ENCODE measurements around the gene NFATC4.

NFATC4 gene

DNA sequence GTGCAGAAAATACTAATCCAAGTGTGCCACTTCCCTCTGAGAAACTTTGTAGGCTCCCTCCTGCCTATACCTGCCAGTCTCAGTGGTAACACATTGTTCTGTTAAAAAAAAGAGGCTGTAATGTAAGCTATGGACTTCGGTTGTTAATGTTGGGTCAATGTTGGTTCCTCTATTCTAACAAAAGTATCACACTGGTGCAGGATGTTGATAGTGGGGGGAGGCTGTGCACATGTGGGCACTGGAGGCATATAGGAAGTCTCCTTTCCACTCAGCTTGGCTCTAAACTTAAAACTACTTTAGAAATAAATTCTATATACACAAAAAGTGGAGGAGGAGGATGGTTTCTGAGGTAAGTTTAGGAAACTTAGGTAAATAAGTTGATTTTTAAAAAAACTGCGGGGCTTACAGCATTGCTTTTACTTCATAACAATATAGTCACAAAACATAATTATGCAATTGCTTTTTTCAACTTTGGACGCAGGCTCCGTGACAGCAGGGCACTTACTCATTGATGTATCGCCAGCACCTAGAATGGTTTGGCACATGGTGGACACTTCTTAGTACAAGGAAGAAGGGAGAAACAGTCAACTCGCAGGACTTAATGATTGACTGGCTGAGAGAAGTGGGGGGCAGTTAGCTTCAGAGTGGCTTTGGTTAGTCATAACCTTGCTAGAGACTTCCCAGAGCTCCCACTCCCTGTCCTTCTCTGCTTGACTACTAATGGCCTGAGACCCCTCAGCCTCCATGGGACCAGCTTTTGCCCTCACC is 22.9 kb downstream of the NFATC4 start:
- no peak for DNase-seq

DNA sequence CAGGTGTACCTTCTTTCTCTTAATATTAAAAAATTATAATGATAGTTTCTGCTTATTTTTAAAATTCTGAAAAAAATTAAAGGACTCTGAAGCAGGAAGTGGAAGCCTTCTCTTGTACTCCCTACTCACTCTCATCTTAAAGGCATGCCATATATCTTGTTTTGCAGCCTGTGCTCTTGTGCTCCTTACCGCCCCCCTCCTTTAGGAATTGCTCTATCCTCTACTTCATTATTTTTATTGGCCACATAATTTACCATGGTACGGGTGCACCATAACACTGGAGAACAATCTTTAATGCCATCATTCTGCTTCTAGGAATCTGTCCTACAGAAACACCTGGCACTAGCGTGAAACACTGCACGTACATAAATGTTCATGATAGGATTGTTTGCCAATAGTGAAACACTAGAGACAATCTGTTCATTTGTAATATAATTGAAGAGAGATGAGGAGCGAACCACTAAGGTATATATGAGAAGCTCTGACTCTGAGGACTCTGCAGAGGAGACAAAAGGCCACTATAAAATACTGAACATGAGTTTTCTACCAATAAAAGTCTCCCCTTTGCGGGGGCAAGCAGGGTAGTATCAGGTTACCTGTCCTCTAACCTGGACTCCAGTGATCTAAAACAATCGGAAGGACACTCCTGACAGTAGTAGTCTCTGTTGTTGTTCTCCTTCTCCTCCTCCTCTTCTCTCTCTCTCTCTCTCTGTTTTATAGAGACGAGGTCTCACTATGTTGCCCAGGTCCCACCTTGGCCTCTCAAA is 24.5 kb downstream of the NFATC4 start:
- DNase-seq, result peak; percentile 63

DNA sequence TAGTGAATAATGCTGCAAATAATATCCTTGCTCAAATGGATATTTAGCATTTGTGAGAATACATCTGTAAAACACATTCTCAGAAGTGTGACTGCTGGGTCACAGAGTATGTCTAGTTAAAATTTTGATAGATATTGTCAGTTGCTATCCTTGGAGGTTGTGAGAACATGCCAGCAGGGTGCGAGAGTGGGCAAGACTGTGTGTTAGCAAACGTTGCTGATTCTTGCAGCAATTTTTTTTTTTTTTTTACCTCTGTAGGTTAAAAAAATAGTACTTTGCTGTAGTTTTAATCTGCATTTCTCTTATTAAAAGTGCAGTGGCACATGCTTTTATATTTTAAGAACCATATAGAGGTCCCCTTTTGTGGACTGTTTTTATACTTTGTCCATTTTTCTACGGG is 26.3 kb downstream of the NFATC4 start:
- peak; percentile 20 for DNase-seq

DNA sequence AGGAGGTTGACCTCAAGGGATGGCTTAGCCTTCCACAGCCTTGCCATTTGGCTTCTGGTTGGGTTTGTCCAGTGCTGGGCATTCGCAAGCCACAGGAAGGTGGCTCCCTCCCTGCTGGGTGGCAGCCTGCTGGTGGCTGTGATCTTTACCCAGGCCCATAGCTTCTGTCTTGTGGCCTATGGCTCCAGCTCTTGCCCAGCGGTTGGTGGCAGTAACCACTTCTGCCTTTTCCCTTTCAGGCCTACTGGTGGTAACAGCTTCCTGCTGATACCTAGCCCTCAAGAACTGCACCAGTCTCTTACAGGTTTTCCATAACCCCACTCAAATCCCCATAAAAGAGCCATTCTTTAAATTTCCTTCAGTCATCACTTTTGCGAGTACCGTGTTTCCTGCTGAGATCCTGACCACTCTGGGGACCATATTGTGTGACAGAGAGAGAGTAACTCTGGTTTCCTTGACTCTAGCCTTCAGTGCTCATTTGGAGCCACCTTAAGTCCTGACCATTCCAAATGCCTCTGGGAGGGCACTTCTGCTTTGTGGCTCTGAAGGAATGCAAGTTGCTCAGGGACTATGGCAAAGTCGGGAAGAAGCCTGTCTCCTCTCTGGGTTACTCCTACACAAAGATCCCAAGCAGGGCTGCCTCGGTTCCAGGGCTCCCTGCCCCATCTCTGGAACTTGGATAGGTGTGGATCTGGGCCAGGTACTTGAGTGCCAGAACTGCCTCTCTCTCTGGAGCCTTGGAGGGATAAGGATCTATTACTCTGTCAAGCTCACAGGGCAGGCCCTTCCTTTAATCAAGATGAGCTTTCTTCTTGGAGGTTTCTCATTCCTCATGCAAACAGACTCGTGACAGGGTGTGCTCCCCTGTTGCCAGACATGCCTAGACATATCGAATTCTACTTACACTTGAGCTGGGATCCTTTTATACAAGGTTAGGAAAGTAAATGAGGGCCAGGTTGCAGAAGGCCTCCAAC is 27.9 kb downstream of the NFATC4 start:
- no peak for DNase-seq

DNA sequence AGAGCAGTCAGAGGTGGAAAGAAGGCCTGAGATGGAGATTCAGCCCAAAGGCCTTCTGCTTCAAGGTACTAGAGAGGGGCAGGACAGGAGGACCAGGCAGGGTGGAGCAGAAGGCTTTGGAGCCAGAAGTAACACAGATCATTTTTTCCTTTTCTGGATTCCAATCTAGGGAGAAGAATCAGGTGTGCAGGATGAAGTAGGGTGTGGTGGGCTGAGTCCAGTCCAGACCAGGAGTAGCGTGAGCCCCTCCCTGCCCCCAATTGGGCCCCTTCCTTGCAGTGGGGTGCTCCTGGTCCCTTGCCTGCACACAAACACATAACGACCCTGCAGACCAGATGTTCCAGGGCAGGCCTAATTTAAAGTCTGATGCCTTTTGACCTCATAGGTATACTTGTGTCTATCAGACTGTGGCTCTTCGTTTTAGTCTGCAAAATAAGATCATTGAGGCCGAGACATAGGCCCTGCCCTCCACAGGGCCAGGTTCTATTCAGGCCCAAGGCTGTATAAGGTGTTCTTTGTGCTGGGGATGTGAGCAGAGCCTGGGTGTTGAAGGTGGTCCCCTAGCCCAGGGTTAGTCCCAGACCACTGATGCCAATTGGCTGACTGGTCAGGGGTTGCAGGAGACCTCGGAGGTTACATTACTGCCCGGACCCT is 29.8 kb downstream of the NFATC4 start:
- DNase-seq, result no peak

DNA sequence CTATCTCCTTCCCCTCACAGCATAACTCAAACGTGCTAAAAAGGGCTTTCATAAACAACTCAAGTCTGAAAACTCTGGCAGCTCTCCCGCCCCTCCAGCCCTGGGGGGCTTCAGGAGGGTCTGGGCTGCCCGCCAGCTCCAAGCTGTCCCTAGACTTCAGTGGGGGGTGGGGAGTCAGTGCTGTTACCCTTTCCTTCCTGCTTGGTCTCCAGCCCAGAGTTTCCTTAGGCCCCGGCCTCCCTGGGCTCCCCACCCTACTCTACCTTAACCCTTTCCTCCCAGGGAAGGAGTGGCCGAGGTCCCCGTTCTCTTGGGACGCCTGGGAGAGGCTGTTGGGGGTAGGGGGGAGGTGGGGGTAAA is 30.3 kb downstream of the NFATC4 start:
- no peak for DNase-seq

DNA sequence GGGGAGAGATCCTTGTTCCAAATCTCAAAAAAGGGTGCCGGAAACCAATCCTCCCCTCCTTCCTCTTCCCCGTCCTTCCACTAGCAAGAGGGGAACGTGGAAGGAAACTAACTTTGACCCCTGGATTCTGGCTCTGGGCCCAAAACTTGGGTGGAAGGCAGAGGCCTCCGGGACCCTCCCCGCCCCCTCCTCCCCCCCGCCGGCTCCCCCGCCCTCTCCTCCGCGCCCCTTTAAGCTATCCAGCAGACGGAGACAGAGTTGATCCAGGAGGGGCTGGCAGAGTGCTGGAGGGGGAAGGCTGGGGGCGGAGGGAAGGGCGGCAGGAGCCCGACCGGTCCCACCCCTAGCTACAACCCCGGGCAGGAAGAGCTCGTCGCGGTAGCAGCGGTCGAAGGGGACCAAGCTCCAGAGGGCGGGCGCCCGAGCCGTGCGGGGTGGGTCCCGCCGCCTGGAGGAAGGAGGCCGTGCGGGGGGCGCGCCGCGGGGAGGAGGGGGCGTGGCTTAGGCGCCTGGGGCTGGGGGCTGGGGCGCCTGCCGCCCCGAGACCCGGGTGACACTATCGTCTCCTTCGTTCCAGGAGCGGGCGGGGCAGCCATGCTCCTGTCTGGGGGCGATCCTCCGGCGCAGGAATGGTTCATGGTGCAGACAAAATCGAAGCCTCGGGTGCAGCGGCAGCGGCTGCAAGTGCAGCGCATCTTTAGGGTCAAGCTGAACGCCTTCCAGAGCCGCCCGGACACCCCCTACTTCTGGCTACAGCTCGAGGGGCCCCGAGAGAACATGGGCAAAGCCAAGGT is 30.9 kb downstream of the NFATC4 start, which contains the start of gene NYNRIN:
NYNRIN (plus strand) TSS at position 351 of the 794 bp plus-strand sequence; CDS start at position 595, 244 bp downstream.
- no peak for DNase-seq

DNA sequence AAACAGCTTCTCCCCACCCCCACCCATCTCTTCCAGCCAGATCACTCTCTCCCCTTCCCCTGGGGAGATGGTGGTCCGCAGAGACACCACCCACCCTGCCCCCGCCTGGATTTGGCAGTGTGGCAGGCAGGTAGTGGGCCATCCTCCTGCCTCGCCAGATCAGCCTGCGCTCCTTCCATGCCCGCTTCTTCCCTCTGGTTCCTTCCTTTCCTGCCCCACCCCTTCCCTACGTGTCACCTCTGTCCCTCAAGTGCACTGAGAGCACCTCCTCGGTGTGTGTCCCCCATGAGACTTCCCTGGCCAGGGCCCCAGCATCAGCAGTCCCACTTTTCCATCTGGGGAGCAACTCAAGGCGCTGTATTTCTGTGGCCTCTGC is 31.5 kb downstream of the NFATC4 start:
- no peak for DNase-seq

DNA sequence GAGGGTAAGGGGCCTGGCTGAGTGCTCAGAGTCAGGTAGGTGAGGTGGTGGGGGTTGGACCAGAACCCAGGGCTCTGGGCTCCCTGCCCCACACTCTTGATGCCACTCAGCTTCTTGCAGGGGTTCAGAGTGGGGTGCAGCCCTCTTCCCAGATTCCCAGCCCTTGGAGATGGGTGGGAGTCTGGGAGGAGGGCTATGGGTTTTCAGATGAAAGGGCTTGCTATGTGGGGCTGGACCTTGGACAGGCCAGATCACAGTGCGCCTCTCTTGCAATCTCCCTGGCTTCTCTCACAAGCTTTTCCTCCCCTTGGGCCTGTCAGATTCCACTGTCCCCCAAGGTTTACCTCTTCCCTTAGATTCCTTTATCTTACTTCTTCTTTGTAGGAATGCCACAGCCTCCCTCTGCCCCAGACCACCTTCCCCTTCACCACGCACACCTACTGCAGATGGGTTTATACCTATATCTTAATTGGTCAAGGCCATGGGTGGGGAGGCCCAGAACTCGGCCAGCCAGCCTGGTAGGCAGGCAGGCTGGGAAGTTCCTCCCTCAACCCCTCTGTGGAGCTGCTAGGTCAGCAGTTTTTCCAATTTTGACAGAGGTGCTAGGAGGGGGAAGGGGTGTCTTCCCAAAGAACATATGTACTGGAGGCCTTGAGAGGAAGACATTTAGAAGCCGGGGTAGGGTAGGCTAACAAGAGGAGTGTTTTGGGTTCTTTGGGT is 32.2 kb downstream of the NFATC4 start:
- DNase-seq, result no peak

DNA sequence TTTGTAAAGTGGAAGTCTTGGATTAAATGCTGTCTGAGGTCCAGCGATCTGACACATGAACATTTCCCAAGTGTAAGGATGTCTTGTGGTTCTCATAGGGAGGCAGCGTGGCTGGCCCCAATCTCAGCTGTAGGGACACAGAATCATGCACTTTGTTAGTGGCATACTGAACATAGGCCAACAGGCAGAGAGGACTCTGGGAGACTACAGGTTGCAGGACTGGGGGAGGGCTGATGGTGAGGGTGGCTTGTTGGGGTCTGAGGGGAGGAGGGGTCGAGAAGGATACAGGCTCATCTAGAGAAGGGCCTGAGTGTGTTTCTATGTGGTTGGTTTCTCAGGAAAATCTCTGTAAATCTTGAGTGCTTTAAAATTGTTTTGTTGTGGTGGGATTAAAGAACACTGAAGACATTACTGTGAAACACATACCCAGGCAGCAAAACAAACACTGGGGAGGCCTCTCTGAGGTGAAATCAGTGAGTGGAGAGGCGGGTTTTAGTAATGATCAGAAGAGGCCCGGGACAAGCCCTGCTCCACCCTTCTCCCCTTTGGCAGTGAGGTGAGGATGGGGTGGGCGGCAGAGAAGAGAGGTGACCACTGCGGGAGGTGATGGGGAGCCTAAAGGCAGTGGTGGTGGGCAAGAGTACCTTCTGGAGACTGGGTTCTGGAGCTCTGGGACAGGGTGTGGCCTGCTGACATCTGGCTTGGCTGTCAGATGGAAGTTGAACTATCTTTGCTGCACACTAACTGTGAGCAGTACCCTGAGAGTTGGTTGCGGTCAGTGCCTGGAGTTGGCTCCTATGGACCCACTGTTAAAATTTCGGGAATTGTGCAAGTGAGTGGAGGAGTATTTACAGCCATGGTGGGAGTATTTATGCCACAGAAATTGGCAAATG is 34.1 kb downstream of the NFATC4 start:
- DNase-seq, result no peak

DNA sequence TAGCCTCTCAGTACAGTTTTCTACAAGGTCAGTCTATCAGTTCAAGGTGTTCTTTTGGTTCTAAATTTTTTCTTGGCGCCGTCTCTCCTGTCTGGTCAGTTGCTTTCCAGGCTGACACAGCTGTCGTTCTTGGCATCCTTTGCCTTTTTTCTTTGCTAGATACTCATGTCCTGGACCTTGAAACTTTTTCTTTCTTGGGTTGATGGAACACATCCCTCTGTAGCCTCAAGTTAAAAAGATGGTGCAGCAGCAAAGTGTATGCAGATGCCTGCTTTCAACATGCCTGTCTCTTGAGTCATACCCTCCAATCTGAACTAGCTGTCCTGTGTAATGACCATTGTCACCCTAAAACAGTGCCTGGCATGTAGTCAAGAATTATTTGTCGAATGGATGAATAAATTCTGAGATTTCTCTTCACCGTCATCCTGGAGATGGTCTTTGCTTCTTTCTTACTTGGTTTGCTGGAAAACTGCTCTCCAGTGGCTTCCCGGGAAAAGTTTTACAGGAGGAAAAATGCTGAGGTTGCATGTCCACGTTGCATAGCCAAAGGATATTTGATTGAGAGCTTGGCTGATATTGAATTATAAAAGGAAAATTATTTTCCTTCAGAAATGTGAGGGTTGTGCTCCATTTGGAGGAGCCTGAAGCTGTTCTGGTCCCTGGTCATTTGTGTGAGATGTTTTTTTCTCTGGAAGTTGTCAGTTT is 35.5 kb downstream of the NFATC4 start:
- no peak for DNase-seq

DNA sequence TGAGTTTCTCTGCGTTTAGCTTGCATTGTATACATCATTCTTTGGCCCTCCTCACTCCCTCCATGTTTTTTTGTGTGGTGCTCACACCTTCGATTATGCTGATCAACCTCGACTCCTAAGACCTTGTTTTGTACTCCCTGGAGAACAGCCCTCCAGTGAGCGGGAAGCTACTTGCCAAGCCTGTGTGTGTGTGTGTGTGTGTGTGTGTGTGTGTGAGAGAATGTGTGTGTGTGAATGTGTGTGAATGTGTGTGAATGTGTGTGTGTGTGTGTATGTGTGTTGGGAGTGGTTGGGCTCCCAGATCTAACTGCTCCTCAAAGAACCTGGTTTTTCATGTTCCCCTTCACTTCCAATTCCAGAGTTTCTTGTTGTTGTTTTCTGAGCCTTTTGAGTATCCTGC is 36.8 kb downstream of the NFATC4 start:
- DNase-seq, result no peak

DNA sequence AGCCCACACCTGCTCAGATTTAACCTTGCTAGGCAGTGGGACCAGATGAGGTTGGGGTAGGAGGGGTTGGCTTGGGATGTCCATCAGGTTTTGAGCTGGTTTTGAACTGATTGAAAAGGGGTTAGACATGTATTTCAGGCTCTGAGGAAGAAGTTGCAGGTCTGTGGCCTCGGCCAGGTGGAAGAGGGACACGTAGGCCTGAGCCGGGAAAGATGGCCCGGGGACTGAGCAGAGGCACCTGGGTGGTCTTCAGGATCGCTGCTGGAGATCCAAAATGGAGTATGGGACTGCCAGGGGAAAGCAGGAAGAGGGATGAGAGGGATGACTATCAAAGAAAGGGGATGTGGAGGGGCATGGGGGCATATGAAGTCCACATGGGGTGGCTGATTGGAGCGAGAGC is 38.4 kb downstream of the NFATC4 start:
- no peak for DNase-seq

DNA sequence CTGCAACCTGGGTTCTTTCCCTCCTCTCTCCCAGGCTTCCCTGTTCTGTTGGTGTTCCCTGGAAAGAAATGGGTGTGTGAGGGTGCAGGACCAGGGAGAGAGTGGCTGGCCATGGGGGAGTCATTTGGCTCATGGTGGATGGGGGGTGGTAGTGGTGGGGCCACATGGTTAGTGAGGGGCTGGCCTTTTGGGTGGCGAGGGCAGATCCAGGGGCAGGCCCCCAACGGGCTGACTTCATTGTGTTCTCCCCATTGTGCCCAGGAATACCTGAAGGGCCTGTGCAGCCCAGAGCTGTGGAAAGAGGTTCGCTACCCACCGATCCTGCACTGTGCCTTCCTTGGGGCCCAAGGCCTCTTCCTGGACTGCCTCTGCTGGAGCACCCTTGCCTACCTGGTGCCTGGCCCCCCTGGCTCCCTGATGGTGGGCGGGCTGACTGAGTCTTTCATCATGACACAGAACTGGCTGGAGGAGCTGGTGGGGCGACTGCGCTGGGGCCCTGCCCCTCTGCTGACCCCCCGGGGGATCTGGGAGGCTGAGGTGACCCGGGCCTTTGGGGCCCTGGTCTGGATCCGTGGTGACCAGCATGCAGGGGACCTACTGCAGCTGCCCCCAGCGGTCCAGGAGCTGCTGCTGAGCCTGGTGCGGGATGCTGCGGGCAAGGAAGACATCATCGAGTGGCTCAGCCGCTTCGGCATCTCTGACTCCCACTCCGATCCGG is 39.8 kb downstream of the NFATC4 start:
- no peak for DNase-seq

DNA sequence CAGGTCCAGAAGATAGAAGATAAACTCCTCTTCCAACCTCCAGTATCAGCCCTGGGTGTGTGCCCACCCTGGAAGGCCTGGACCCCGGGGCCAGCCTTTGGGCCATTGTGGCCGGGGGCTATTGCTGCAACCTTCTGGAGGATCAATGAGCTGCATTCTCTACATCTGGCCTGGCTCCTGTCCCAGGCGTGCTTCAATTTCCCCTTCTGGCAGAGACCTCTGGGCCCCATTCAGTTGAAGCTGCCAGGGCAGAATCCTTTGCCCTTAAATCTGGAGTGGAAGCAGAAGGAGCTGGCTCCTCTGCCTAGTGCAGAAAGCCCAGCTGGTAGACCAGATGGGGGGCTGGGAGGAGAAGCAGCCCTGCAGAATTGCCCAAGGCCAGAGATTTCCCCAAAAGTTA is 40.8 kb downstream of the NFATC4 start:
- no peak for DNase-seq

DNA sequence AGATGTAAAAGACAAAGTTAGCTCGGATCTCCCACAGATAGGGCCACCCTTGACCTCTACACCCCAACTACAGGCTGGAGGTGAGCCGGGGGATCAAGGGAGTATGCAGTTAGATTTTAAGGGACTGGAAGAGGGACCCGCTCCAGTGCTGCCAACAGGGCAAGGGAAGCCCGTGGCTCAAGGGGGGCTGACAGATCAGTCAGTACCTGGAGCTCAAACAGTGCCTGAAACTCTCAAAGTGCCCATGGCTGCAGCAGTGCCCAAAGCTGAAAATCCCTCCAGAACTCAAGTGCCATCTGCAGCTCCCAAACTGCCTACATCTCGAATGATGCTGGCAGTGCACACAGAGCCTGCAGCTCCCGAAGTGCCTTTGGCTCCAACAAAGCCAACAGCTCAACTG is 41.2 kb downstream of the NFATC4 start:
- no peak for DNase-seq

DNA sequence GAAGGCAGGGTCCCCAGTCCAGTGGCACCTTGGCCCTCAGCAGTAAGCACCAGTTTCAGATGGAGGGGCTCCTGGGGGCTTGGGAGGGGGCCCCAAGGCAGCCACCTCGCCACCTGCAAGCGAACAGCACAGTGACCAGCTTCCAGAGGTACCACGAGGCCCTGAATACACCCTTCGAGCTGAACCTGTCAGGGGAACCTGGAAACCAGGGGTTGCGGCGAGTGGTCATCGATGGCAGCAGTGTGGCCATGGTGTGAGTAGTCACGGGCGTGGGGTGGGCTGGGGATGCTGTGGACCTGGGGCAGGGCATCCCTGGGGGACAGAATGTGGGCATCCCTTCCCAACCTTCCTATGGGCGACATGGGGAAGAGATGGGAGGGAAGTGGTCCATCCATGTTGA is 42.0 kb downstream of the NFATC4 start:
- DNase-seq, result no peak
